T-helper 9 cell (primary cell): ENCODE results near the gene SRGAP3.
A peak's percentile ranks its signal among the peaks of the same experiment; 100 is the strongest.

Source experiments
- DNase-seq: peaks from one replicate; pipeline ENCODE4 v3.0.0-alpha.2; 2020

SRGAP3 gene

GRCh38 chr3:8982509-8982908, 266.9 kb downstream of the SRGAP3 start:
- no peak for DNase-seq

- no peak for DNase-seq
Observed at GRCh38 chr3:8981700-8982099, 267.7 kb downstream of the SRGAP3 start.

- DNase-seq = no peak
Observed at GRCh38 chr3:8981296-8981695, 268.1 kb downstream of the SRGAP3 start.

GRCh38 chr3:8980756-8981257, 268.6 kb downstream of the SRGAP3 start:
- no peak for DNase-seq

GRCh38 chr3:8979262-8979661, 270.2 kb downstream of the SRGAP3 start:
- no peak for DNase-seq

GRCh38 chr3:8978551-8978950, 270.9 kb downstream of the SRGAP3 start:
- no peak for DNase-seq

GRCh38 chr3:8976540-8977182, 272.8 kb downstream of the SRGAP3 start:
- no peak for DNase-seq

GRCh38 chr3:8975081-8976020, 274.1 kb downstream of the SRGAP3 start:
- DNase-seq = no peak

GRCh38 chr3:8974458-8974857, 275.0 kb downstream of the SRGAP3 start:
- DNase-seq = no peak

GRCh38 chr3:8972639-8973038, 276.8 kb downstream of the SRGAP3 start:
- no peak for DNase-seq

GRCh38 chr3:8970971-8971589, 278.4 kb downstream of the SRGAP3 start:
- peak; percentile 71 for DNase-seq

- no peak for DNase-seq
Observed at GRCh38 chr3:8969241-8969640, 280.2 kb downstream of the SRGAP3 start.

- DNase-seq = no peak
Observed at GRCh38 chr3:8968375-8968882, 281.0 kb downstream of the SRGAP3 start.

- DNase-seq = no peak
Observed at GRCh38 chr3:8967553-8967952, 281.9 kb downstream of the SRGAP3 start.

GRCh38 chr3:8966820-8967348, 282.6 kb downstream of the SRGAP3 start:
- no peak for DNase-seq

GRCh38 chr3:8966150-8966819, 283.2 kb downstream of the SRGAP3 start:
- no peak for DNase-seq

- DNase-seq = no peak
Observed at GRCh38 chr3:8964436-8965370, 284.7 kb downstream of the SRGAP3 start.

- peak; percentile 91 for DNase-seq
Observed at GRCh38 chr3:8963137-8963853, 286.2 kb downstream of the SRGAP3 start, which contains the start of gene RAD18. RAD18 (minus strand) TSS chr3:8963472; CDS start chr3:8963385, 87 bp downstream.

- no peak for DNase-seq
Observed at GRCh38 chr3:8962226-8962861, 287.1 kb downstream of the SRGAP3 start.

- no peak for DNase-seq
Observed at GRCh38 chr3:8959668-8960067, 289.8 kb downstream of the SRGAP3 start.
